ENCODE measurements around the gene DNAJC5. TPM values are rescaled to one million over a fixed set of nuclear protein-coding genes. Genes with fewer than 3 reads are reported as not detected.
"Not testable (repeated sequence)": the region's sequence is repeated elsewhere in the genome, so short reads cannot be mapped to it uniquely, and the experiment has no call there.

The DNAJC5 gene
- total RNA-seq, 2 experiments from 2014 or later = 47.3 to 48.1 TPM

DNA sequence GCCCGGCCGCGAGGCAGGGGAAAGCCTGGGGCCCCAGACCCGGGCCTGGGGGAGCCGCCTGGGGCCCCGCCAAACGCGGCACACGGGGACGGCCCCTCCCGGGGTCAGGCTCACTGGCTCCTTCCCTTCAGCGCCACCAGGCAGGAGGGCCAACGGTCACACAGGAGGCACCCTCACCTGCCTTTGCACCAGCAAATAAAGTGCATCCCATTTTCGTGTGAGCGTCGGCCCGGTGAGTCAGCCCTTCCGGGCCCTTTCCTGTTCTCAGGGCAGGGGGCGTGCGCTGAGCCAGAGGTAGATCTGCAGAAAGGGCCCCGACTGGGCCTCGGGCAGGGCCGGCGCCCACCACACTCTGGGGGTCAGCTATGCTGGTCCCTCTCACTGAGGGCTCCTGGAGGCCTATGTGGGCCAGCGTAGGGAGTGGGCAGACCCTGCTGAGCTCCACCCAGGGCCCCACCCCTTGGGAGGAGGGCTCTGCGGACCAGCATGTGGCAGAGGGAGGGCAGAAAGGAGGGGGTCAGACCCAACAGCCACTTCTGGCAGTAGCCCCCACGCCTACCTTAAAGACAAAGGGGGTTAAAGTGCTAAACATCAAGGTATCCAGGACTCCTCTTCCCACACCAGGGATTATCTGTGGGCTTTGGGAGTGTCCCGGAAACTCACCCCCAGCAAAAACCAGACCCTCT, 62.2 kb downstream of the DNAJC5 start:
- H3K4me3 Mint-ChIP-seq = peak overlapping the region; percentile 78
- ChIA-PET CTCF (interaction anchor here (1.9 kb wide), 1 partner anchor 82 kb away, joined by 13 read pairs; no protein-coding TSS in a partner anchor), POLR2A (interaction anchor here (1.1 to 1.2 kb wide), 3 partner anchors 11 to 83 kb away, joined by 3 to 4 read pairs (median 4); no protein-coding TSS in a partner anchor)
- peak; percentile 80 for DNase-seq
- H3K27ac Mint-ChIP-seq = peak overlapping the region; percentile 87
- H3K9me3 Mint-ChIP-seq (ENCODE audit: insufficient read depth) = no peaks in the 10 kb centered on the region
- peaks cover 12% of the 10 kb centered on the region for H3K36me3 Mint-ChIP-seq (ENCODE audit: low read depth)
- H3K4me1 Mint-ChIP-seq (ENCODE audit: low read depth) = peaks cover 39% of the 10 kb centered on the region
- peak; percentile 47 for ATAC-seq
- H3K27me3 Mint-ChIP-seq (ENCODE audit: low read depth) = no peaks in the 10 kb centered on the region

DNA sequence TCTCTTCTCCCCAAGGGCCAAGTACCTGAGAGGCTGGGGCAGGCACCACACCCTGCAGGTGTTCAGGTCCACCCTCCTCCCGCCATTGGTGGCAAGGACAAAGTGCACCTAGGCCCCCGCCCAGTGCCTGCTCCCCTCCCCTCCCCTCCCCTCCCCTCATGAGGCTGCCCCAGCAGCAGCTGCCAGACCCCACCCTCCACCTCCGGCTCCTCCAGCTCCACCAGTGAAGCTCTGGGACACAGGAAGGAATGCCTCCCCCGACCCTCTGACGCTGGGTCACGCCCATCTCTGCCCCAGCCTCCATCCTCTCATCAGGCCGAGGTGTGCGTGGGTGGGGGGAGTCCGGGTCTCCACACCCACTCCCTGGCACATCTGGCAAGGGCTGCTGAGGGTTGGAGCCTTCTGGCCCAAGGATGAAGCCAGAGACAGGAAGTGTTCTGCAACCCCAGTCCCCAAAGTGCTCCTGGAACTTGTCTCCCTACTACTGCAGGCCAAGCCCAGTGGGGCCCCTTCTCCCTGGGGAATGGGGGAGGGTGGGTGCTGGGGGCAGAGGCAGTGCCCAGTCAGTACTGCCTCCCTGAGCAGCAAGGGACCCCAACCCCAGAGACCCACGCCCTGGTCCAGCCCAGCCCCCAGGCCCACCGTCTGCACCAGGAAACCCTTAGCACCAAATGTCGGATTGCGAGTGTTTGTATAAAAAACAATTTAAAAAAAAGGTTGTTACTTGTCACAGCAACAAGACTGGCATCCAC, 62.9 kb downstream of the DNAJC5 start:
- Mint-ChIP-seq H3K27ac (peak overlapping the region; percentile 87), H3K27me3 (ENCODE audit: low read depth) (no peaks in the 10 kb centered on the region), H3K4me1 (ENCODE audit: low read depth) (peaks cover 36% of the 10 kb centered on the region), H3K9me3 (ENCODE audit: insufficient read depth) (no peaks in the 10 kb centered on the region), H3K36me3 (ENCODE audit: low read depth) (peaks cover 15% of the 10 kb centered on the region), H3K4me3 (no peak overlapping the region)
- CTCF ChIA-PET = no interaction called here
- DNase-seq (no peak), ATAC-seq (no peak)
- POLR2A ChIA-PET = no interaction called here

DNA sequence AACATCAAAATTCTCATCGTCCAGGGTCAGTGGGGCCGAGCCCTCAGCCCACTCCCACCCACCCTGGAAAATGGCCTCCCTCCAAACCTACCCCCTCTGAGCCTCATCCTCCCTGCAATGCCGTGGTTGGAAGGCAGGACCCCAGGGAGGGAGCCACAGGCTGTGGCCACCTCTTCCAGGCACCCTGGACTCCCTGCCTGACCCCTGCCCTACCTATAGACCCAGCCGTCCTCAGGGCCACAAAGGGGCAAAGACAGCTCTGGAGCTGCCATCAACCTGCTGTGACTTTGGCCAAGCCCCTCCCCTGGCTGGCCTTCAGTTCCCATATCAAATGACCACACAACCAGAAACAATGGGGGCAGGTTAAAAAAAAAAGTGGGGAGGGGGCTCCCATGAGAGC, 63.5 kb downstream of the DNAJC5 start:
- Mint-ChIP-seq H3K9me3 (ENCODE audit: insufficient read depth) (no peaks in the 10 kb centered on the region), H3K27me3 (ENCODE audit: low read depth) (no peaks in the 10 kb centered on the region), H3K36me3 (ENCODE audit: low read depth) (peaks cover 16% of the 10 kb centered on the region), H3K27ac (peak overlapping the region; percentile 20), H3K4me1 (ENCODE audit: low read depth) (peaks cover 35% of the 10 kb centered on the region), H3K4me3 (no peak overlapping the region)
- ATAC-seq = no peak
- CTCF ChIA-PET = interaction anchor here (1.2 kb wide), 1 partner anchor 16 kb away, joined by 3 read pairs; no protein-coding TSS in a partner anchor
- no peak for DNase-seq
- POLR2A ChIA-PET = no interaction called here

DNA sequence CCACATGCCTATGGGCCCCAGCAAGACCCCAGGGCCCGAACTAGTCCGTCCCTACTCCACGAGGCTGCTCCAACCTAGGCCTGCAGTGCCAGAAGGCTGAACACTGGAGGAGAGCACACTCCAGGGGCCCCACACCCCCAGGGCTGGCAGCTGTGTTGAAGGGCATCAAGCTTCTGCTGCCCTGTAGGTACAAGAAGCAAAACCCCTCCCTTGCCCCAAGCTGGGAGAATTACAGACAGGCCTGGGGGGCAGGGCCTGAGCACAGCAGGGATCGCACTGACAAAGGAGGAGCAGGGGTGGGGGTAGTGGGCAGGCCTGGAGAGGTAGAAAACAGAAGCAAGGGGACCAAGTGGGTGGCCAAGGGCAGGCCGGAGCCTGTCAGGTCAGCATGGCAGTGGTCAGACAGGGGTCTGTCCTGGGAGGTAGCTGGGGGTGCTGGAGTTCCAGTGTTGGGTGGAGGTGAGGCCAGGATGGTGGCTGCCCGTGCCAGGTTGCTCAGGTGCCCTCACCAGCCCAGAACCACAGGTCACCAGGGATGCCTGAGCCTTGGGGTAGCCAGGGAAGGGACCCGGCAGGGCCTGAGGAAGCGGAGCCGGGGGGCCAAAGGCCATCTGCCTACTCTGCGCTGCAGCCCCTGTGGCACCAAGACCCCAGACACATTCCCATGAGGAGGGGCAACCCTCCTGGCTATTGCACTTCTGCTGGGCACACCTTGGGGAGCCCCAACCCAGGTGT, 64.2 kb downstream of the DNAJC5 start:
- peaks cover 14% of the 10 kb centered on the region for H3K36me3 Mint-ChIP-seq (ENCODE audit: low read depth)
- no peak overlapping the region for H3K4me3 Mint-ChIP-seq
- no peak for ATAC-seq
- ChIA-PET POLR2A (interaction anchor here (1.2 kb wide), 1 partner anchor 385 kb away, joined by 3 read pairs; the partner anchor contains the start of gene HELZ2), CTCF (interaction anchor here (1.2 kb wide), 1 partner anchor 15 kb away, joined by 3 read pairs; no protein-coding TSS in a partner anchor)
- H3K27me3 Mint-ChIP-seq (ENCODE audit: low read depth) = no peaks in the 10 kb centered on the region
- H3K27ac Mint-ChIP-seq = no peak overlapping the region
- H3K9me3 Mint-ChIP-seq (ENCODE audit: insufficient read depth) = no peaks in the 10 kb centered on the region
- H3K4me1 Mint-ChIP-seq (ENCODE audit: low read depth) = peaks cover 29% of the 10 kb centered on the region
- no peak for DNase-seq

DNA sequence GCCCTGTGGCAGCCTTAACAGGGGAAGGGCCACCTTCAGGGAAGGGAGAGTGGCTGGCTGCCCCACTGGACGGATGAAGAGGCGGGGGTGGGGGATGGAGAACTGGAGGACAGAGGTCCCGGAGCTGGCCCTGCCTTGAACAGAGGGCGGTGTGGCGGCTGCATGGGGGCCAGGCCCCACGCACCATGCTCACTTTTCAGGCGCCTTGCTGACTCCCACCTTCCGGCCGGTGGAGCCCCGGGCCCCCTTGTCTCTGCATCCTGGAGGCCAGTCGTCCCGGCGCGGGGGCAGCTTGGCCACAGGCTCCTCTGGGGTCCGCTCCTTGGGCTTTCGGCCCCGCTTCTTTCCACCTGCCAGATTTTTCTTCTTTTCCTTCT, 64.8 kb downstream of the DNAJC5 start:
- Mint-ChIP-seq H3K4me3 (no peak overlapping the region), H3K4me1 (ENCODE audit: low read depth) (peaks cover 23% of the 10 kb centered on the region), H3K36me3 (ENCODE audit: low read depth) (peaks cover 9% of the 10 kb centered on the region), H3K9me3 (ENCODE audit: insufficient read depth) (no peaks in the 10 kb centered on the region), H3K27ac (no peak overlapping the region), H3K27me3 (ENCODE audit: low read depth) (no peaks in the 10 kb centered on the region)
- POLR2A ChIA-PET = interaction anchor here (1.2 kb wide), 1 partner anchor 385 kb away, joined by 3 read pairs; the partner anchor contains the start of gene HELZ2
- ATAC-seq = no peak
- CTCF ChIA-PET = no interaction called here
- no peak for DNase-seq

DNA sequence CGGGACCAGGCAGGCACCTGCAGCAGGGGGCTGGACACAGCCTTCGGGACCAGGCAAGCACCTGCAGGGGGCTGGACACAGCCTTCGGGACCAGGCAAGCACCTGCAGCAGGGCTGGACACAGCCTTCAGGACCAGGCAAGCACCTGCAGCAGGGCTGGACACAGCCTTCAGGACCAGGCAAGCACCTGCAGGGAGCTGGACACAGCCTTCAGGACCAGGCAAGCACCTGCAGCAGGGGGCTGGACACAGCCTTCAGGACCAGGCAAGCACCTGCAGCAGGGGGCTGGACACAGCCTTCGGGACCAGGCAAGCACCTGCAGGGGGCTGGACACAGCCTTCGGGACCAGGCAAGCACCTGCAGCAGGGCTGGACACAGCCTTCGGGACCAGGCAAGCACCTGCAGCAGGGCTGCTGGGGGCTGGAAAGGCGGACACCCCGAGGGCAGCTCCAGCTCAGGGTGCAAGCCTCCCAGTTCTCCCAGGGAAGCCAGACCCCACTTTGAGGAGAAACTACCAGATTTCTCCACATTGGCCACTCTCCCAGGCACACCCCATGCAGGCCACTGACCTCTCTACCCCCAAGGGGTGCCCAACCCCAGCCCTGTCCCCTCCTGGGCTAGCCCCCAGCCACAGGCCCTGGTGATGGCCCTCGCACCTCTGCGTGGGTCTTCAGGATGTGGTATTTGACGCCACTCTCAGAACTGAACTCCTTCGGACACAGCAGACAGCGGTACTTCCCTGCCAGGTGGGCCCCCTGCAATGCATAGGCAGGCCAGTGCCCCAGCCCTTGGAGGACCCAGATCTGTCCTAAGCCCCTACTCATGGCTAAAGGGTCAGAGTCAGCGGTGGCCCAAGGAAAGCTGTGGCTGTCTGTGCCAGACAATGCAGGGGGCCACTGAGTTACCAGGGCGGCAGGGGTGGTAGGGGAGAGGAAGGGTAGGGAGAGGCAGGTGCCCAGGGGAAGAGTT, 66.0 kb downstream of the DNAJC5 start:
- DNase-seq; H3K27me3 Mint-ChIP-seq (ENCODE audit: low read depth); H3K27ac Mint-ChIP-seq; CTCF ChIA-PET; H3K9me3 Mint-ChIP-seq (ENCODE audit: insufficient read depth); ATAC-seq; H3K4me3 Mint-ChIP-seq; H3K36me3 Mint-ChIP-seq (ENCODE audit: low read depth): not testable (repeated sequence)
- H3K4me1 Mint-ChIP-seq (ENCODE audit: low read depth) = peaks cover 17% of the 10 kb centered on the region
- POLR2A ChIA-PET = interaction anchor here (1.2 kb wide), 1 partner anchor 387 kb away, joined by 3 read pairs; the partner anchor contains the start of gene HELZ2

DNA sequence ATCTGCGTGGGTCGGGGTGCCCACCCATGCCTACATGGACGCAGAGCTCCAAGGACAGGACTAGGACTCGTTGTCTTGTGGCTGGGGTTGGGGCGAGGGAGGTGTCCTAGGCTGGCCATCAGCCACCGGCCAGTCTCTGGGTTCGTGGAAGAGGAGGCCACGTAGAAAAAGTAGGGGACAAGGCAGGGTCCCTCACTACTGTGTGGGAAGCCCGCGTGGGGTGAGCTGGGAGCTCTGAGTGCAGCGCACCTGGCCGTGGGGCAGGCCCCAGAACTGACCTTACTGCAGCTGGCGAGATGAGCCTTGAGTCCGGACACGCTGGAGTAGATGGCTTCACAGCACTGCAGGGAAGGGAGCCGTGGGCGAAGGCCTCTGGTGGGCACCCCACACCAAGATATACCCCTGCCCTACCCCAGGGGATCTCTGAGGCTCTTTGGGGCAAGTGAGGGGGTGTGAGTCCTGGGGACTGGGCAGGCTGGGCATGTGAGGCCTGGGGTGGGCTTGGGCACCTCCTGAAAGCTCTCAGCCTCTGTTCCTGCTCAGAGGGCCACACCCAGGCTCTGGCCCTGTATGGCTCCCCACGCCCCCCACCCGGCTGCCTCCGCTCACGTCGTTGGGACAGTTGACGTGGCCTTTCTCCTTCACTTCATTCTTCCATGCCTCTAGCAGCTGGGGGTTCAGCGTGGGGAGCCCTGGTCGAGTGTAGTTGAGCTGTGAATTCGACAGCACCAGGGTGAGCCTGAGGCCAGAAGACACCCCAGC, 66.9 kb downstream of the DNAJC5 start:
- DNase-seq (no peak), ATAC-seq (no peak)
- peaks cover 16% of the 10 kb centered on the region for H3K36me3 Mint-ChIP-seq (ENCODE audit: low read depth)
- H3K4me3 Mint-ChIP-seq = no peak overlapping the region
- H3K27me3 Mint-ChIP-seq (ENCODE audit: low read depth) = no peaks in the 10 kb centered on the region
- no peak overlapping the region for H3K27ac Mint-ChIP-seq
- ChIA-PET CTCF (interaction anchor here (1.1 kb wide), 1 partner anchor 12 kb away, joined by 3 read pairs; no protein-coding TSS in a partner anchor), POLR2A (no interaction called here)
- H3K9me3 Mint-ChIP-seq (ENCODE audit: insufficient read depth) = no peaks in the 10 kb centered on the region
- peaks cover 15% of the 10 kb centered on the region for H3K4me1 Mint-ChIP-seq (ENCODE audit: low read depth)

DNA sequence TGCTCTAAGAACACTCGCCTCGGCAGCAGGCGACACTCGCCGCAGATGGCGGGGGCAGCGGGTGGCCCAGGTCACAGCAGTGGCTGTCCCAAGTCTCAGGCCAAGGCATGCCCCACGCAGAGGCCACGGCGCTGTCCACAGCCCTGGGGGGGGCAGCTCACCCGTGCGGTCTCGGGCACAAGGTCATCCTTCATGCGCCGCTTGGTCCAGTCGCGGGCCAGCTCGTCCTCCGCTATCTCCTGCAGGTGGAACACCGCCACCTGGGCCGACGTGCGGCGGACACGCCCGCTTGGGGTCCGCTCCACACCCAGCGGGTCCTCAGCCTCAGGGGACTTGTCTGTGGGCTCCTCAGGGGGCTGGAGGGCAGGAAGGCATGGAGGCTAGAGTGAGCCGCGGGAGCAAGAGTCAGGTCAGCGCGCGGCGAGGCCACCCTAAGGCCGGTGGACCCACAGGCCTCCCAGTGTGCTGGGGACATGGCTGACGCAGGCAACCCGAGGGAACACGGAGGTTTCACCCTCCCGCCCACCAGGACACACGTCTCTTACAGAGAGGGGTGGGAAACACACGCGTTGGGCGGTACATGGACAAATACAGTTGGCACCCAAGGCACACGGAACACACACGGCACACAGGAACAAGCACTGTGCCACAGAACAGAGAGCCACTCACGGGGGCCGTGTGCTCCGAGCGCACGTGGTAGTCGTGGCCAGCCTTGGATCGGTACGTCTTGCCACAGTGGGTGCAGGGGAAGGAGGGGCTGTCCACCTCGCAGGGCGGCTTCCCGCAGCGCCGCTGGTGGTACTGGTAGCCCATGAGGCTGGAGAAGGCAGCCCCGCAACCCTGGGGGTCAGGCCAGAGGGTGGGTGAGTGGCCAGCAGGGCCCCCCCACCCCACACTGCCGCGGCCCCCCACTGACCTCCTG, 67.8 kb downstream of the DNAJC5 start:
- ATAC-seq (no peak), DNase-seq (no peak)
- H3K36me3 Mint-ChIP-seq (ENCODE audit: low read depth) = peaks cover 19% of the 10 kb centered on the region
- no peaks in the 10 kb centered on the region for H3K9me3 Mint-ChIP-seq (ENCODE audit: insufficient read depth)
- H3K4me1 Mint-ChIP-seq (ENCODE audit: low read depth) = peaks cover 8% of the 10 kb centered on the region
- ChIA-PET CTCF (interaction anchor here (1.1 kb wide), 1 partner anchor 11 kb away, joined by 3 read pairs; no protein-coding TSS in a partner anchor), POLR2A (no interaction called here)
- H3K27ac Mint-ChIP-seq = no peak overlapping the region
- no peaks in the 10 kb centered on the region for H3K27me3 Mint-ChIP-seq (ENCODE audit: low read depth)
- no peak overlapping the region for H3K4me3 Mint-ChIP-seq

DNA sequence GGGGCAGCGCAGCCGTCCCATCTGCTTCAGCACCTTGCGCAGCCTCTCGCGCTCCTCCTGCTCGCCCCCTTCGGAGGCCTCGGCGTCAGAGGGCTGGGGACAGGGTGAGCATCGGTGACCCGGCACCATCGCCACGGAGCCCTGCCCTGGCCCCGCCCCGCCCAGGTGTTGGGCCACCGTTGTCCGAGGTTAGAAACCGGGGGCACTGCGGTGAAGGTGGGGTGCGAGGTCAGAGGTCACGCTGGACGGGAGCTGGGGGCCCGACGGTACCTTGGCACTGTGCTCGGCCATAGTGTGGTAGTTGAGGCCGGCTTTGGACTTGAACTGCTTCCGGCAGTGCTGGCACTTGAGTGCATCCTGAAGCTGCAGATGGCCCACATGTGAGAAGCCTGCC, 68.4 kb downstream of the DNAJC5 start:
- ATAC-seq (no peak), DNase-seq (no peak)
- H3K9me3 Mint-ChIP-seq (ENCODE audit: insufficient read depth) = no peaks in the 10 kb centered on the region
- H3K27me3 Mint-ChIP-seq (ENCODE audit: low read depth) = no peaks in the 10 kb centered on the region
- H3K4me1 Mint-ChIP-seq (ENCODE audit: low read depth) = peaks cover 5% of the 10 kb centered on the region
- H3K36me3 Mint-ChIP-seq (ENCODE audit: low read depth) = peaks cover 24% of the 10 kb centered on the region
- no peak overlapping the region for H3K27ac Mint-ChIP-seq
- POLR2A ChIA-PET = no interaction called here
- CTCF ChIA-PET = no interaction called here
- H3K4me3 Mint-ChIP-seq = no peak overlapping the region

DNA sequence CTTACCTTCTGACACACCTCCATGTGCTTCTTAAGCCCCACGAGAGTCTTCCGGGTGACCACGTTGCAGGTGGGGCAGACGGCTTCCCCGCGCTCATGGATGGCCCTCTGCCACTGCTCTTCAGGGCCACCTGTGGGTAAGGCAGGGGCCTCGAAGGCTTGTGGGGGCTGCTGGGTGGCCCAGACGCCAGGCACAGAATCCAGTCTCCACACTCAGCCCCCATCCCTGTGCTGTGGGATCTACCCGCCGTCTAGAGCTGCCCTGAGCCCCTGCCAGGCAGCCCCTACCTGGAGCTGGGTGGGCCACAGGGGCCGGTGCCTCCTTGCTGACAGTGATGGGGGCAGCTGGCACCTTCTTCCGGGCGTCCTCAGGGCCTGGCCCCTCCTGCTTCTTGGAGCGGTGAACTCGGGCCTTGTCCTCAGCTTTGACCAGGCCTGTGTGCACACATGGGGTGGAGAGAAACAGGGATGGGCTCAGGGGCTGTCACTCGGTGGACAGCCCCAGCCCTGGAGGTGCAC, 68.9 kb downstream of the DNAJC5 start:
- ATAC-seq (no peak), DNase-seq (no peak)
- peaks cover 8% of the 10 kb centered on the region for H3K4me1 Mint-ChIP-seq (ENCODE audit: low read depth)
- CTCF ChIA-PET = no interaction called here
- no peaks in the 10 kb centered on the region for H3K27me3 Mint-ChIP-seq (ENCODE audit: low read depth)
- H3K27ac Mint-ChIP-seq = no peak overlapping the region
- no peak overlapping the region for H3K4me3 Mint-ChIP-seq
- H3K36me3 Mint-ChIP-seq (ENCODE audit: low read depth) = peaks cover 26% of the 10 kb centered on the region
- no peaks in the 10 kb centered on the region for H3K9me3 Mint-ChIP-seq (ENCODE audit: insufficient read depth)
- POLR2A ChIA-PET = no interaction called here
